Activated T-cell treated with anti-CD3 and anti-CD28 coated beads, Interleukin-2, amount 50 U/mL, for 48 hours (primary cell): Measurements from ENCODE around the gene MAFG.
A peak's percentile ranks its signal among the peaks of the same experiment; 100 is the strongest.

Experiments
- DNase-seq, 2 experiments: peaks; one replicate each; pipeline ENCODE4 v3.0.0-alpha.2; 2020

The MAFG gene

GRCh38 chr17:81934850-81935708 lies 7.5 kb upstream of the MAFG start:
- no peak for DNase-seq

- no peak for DNase-seq
These were observed 6.7 kb upstream of the MAFG start for GRCh38 chr17:81934098-81934757.

GRCh38 chr17:81933178-81933699 lies 5.7 kb upstream of the MAFG start:
- no peak for DNase-seq

- no peak for DNase-seq
These were observed 4.9 kb upstream of the MAFG start for GRCh38 chr17:81932333-81932983.

GRCh38 chr17:81931557-81932332 lies 4.2 kb upstream of the MAFG start:
- DNase-seq: no peak

- no peak for DNase-seq
These were observed 3.6 kb upstream of the MAFG start for GRCh38 chr17:81931189-81931556.

GRCh38 chr17:81930142-81931125 lies 2.9 kb upstream of the MAFG start:
- no peak for DNase-seq

GRCh38 chr17:81929253-81930141 lies 2.0 kb upstream of the MAFG start:
- no peak for DNase-seq

- DNase-seq: peak in 1 of 2 experiments; percentile 29
These were observed 1.2 kb upstream of the MAFG start for GRCh38 chr17:81928544-81929252.

GRCh38 chr17:81927152-81927652 lies 333 bp downstream of the MAFG start:
- no peak for DNase-seq

- peak; percentile 78 to 82 for DNase-seq
These were observed 934 bp downstream of the MAFG start for GRCh38 chr17:81926451-81927151.

- peak in 1 of 2 experiments; percentile 44 for DNase-seq
These were observed 1.6 kb downstream of the MAFG start for GRCh38 chr17:81925860-81926450.

GRCh38 chr17:81924557-81925532 lies 2.7 kb downstream of the MAFG start:
- DNase-seq: no peak

- DNase-seq: no peak
These were observed 4.0 kb downstream of the MAFG start for GRCh38 chr17:81923302-81924260.

GRCh38 chr17:81922566-81923301 lies 4.8 kb downstream of the MAFG start:
- DNase-seq: no peak
